ENCODE results near the gene CSF2RB. TPM values are rescaled to one million over a fixed set of nuclear protein-coding genes. Genes with fewer than 3 reads are reported as not detected.

Gene CSF2RB
- total RNA-seq, 4 donors from 2014 or later, result 1.2 to 9.7 (median 6.0) TPM

DNA sequence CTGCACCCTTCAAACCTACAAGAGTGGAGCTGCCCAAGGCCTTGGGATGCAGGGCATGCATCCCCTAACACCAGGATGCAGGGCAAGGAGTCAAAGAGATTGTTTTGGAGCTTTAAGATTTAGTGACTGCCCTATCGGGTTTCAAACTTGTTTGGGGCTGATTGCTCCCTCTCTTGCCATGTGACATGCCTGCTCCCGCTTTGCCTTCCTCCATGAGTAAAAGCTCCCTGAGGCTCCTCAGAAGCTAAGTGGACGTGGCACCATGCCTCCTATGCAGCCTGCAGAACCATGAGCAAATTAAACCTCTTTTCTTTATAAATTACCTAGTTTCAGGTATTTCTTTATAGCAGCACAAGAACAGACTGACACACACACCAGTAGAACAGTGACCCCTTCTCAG is 15.8 kb upstream of the CSF2RB start:
- Histone ChIP-seq H3K27ac (no peak overlapping the region), H3K4me1 (no peaks in the 10 kb centered on the region), H3K9me3 (no peaks in the 10 kb centered on the region), H3K27me3 (peaks cover 6% of the 10 kb centered on the region), H3K4me3 (no peak overlapping the region), H3K36me3 (no peaks in the 10 kb centered on the region)
- no peak for TF ChIP-seq POLR2A (IDR thresholded peaks at IDR 0.05)
- TF ChIP-seq, protein P1, sequence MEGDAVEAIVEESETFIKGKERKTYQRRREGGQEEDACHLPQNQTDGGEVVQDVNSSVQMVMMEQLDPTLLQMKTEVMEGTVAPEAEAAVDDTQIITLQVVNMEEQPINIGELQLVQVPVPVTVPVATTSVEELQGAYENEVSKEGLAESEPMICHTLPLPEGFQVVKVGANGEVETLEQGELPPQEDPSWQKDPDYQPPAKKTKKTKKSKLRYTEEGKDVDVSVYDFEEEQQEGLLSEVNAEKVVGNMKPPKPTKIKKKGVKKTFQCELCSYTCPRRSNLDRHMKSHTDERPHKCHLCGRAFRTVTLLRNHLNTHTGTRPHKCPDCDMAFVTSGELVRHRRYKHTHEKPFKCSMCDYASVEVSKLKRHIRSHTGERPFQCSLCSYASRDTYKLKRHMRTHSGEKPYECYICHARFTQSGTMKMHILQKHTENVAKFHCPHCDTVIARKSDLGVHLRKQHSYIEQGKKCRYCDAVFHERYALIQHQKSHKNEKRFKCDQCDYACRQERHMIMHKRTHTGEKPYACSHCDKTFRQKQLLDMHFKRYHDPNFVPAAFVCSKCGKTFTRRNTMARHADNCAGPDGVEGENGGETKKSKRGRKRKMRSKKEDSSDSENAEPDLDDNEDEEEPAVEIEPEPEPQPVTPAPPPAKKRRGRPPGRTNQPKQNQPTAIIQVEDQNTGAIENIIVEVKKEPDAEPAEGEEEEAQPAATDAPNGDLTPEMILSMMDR (IDR thresholded peaks at IDR 0.05), result no peak
- no peak for TF ChIP-seq POLR2AphosphoS5 (IDR thresholded peaks at IDR 0.05)
- no peak for TF ChIP-seq EP300 (IDR thresholded peaks at IDR 0.05; ENCODE audit: low read depth)
- DNase-seq, result no peak
- intact Hi-C loops (cut with DNase I; ENCODE audit: low total_unique reads) (no loop called here), in situ Hi-C loops (cut with MboI; ENCODE audit: low pct_ligation_motif_present in 1 of 4, low pct_unique_long_range_greater_than_20kb in 1 of 4, low sequenced_read_pairs in 3 of 4) (no loop called here)
- 33 to 65% methylated on average over 1 to 3 of the region's 3 CpGs for whole genome bisulfite sequencing, 2 donors (ENCODE audit: low coverage in 1 of 2)

DNA sequence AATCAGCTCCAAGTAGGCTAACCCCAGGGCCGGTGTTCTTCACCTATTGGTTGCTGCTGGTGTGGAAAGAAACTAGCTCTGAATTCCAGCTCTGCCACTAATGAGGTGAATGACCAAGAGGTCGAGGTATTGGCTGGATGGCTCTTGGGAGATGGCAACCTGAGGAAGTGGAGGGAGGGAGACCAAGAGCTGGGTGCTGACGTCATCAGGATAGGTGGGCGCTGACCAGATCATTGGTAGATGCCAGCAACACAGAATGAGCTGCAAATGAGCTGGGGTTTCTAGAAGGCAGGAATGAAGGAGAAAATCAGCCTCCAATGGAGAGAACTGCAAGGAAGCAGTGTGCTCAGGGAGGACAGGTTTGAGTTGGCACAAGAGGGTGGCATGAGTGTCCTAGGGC is 14.7 kb upstream of the CSF2RB start:
- H3K9me3 ChIP-seq, result no peaks in the 10 kb centered on the region
- intact Hi-C loops (cut with DNase I; ENCODE audit: low total_unique reads), result no loop called here
- peaks cover 6% of the 10 kb centered on the region for H3K27me3 ChIP-seq
- DNase-seq, result no peak
- H3K27ac ChIP-seq, result no peak overlapping the region
- TF ChIP-seq, protein P1 (IDR thresholded peaks at IDR 0.05), result no peak
- TF ChIP-seq EP300 (IDR thresholded peaks at IDR 0.05; ENCODE audit: low read depth), result no peak
- TF ChIP-seq POLR2A (IDR thresholded peaks at IDR 0.05), result no peak
- TF ChIP-seq POLR2AphosphoS5 (IDR thresholded peaks at IDR 0.05), result no peak
- no peak overlapping the region for H3K4me3 ChIP-seq
- in situ Hi-C loops (cut with MboI; ENCODE audit: low pct_ligation_motif_present in 1 of 4, low pct_unique_long_range_greater_than_20kb in 1 of 4, low sequenced_read_pairs in 3 of 4), result no loop called here
- no peaks in the 10 kb centered on the region for H3K36me3 ChIP-seq
- no peaks in the 10 kb centered on the region for H3K4me1 ChIP-seq
- WGBS, 2 donors (ENCODE audit: low coverage in 1 of 2), result 60 to 83% methylated on average over 2 to 4 of the region's 4 CpGs

DNA sequence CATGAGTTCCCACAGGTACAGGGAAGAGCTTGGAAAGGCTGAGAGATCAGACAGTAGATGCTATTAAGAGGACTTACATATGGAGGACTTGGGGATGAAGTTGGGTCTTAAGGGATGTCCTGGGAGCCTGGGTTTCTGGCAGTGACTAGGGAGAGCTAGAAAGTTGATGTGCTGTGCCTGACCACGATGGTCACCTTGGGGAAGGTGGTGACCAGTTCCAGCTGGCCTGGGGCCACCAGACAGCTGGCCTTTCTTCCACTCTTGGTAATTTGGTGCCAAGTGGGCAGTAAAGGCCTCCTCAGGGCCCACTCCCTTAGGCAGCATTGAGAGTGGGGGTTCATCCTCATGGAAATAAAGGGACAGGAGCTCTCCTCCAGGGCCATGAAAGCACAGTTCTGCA is 13.9 kb upstream of the CSF2RB start:
- Histone ChIP-seq H3K9me3 (no peaks in the 10 kb centered on the region), H3K27ac (no peak overlapping the region), H3K36me3 (no peaks in the 10 kb centered on the region), H3K4me3 (no peak overlapping the region), H3K27me3 (peaks cover 6% of the 10 kb centered on the region), H3K4me1 (no peaks in the 10 kb centered on the region)
- intact Hi-C loops (cut with DNase I; ENCODE audit: low total_unique reads), result no loop called here
- in situ Hi-C loops (cut with MboI; ENCODE audit: low pct_ligation_motif_present in 1 of 4, low pct_unique_long_range_greater_than_20kb in 1 of 4, low sequenced_read_pairs in 3 of 4), result no loop called here
- no peak for TF ChIP-seq EP300 (IDR thresholded peaks at IDR 0.05; ENCODE audit: low read depth)
- no peak for TF ChIP-seq POLR2AphosphoS5 (IDR thresholded peaks at IDR 0.05)
- TF ChIP-seq, protein P1 (IDR thresholded peaks at IDR 0.05), result no peak
- no peak for TF ChIP-seq POLR2A (IDR thresholded peaks at IDR 0.05)
- WGBS, 2 donors (ENCODE audit: low coverage in 1 of 2), result 100% methylated on average over 1 of the region's 1 CpG; no CpG with 5 or more reads in 1 of the 2 donors
- DNase-seq, result no peak

DNA sequence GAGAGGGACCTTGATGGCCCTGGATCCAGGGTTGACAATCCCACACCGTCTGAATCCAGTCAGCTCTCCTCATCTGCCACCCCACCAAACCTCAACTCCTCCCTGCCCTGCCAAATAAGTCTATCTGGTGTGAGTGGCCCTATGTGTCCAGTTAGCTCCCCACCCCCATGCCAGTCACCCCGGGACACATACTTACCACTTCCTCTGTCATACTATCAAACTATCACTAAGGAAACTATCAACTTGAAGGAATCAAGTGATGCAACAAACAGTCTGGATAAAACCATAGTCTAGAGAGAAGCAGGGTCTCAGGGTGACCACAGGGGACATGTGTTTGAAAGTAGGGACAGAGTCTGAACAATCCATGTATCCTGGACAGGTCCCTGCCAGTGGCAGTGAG is 13.2 kb upstream of the CSF2RB start:
- DNase-seq, result no peak
- in situ Hi-C loops (cut with MboI; ENCODE audit: low pct_ligation_motif_present in 1 of 4, low pct_unique_long_range_greater_than_20kb in 1 of 4, low sequenced_read_pairs in 3 of 4), result no loop called here
- H3K27me3 ChIP-seq, result peaks cover 6% of the 10 kb centered on the region
- no peaks in the 10 kb centered on the region for H3K4me1 ChIP-seq
- TF ChIP-seq POLR2A (IDR thresholded peaks at IDR 0.05), result no peak
- no peak for TF ChIP-seq POLR2AphosphoS5 (IDR thresholded peaks at IDR 0.05)
- TF ChIP-seq, protein P1 (IDR thresholded peaks at IDR 0.05), result no peak
- TF ChIP-seq EP300 (IDR thresholded peaks at IDR 0.05; ENCODE audit: low read depth), result no peak
- H3K4me3 ChIP-seq, result no peak overlapping the region
- no peaks in the 10 kb centered on the region for H3K9me3 ChIP-seq
- 69% methylated on average over 2 of the region's 2 CpGs; no CpG with 5 or more reads in 1 of the 2 donors for WGBS, 2 donors (ENCODE audit: low coverage in 1 of 2)
- H3K36me3 ChIP-seq, result no peaks in the 10 kb centered on the region
- intact Hi-C loops (cut with DNase I; ENCODE audit: low total_unique reads), result no loop called here
- H3K27ac ChIP-seq, result peak overlapping the region in 3 of 4 donors; percentile 50 to 62 (median 52)
